ENCODE results near the gene ITPR1.

ITPR1 gene

GRCh38 chr3:4493941-4494894, 1.1 kb downstream of the ITPR1 start:
- peak overlapping the region; percentile 62 for H3K4me3 ChIP-seq (ENCODE audit: low read depth, low read length)
- TF ChIP-seq POLR2A (IDR thresholded peaks at IDR 0.05; ENCODE audit: extremely low read depth, insufficient read length): no peak
- peak; percentile 55 for DNase-seq (ENCODE audit: low read depth)

- DNase-seq (ENCODE audit: low read depth): peak; percentile 26
- peak overlapping the region; percentile 62 for H3K4me3 ChIP-seq (ENCODE audit: low read depth, low read length)
- TF ChIP-seq CTCF (IDR thresholded peaks at IDR 0.05; ENCODE audit: low read depth, low read length): no peak
- TF ChIP-seq POLR2A (IDR thresholded peaks at IDR 0.05; ENCODE audit: extremely low read depth, insufficient read length): no peak
These were observed 1.7 kb downstream of the ITPR1 start for GRCh38 chr3:4494895-4495264.

- H3K4me3 ChIP-seq (ENCODE audit: low read depth, low read length): no peak overlapping the region
- peak; percentile 43 for DNase-seq (ENCODE audit: low read depth)
- TF ChIP-seq MYC (IDR thresholded peaks at IDR 0.05; ENCODE audit: low read depth, low read length) (no peak), POLR2A (IDR thresholded peaks at IDR 0.05; ENCODE audit: extremely low read depth, insufficient read length) (no peak), MAX (IDR thresholded peaks at IDR 0.05; ENCODE audit: low read depth, low read length) (no peak), CTCF (IDR thresholded peaks at IDR 0.05; ENCODE audit: low read depth, low read length) (no peak)
These were observed 2.3 kb downstream of the ITPR1 start for GRCh38 chr3:4495294-4496086.

GRCh38 chr3:4496087-4496452, 2.9 kb downstream of the ITPR1 start:
- DNase-seq (ENCODE audit: low read depth): no peak

GRCh38 chr3:4497005-4497692, 4.0 kb downstream of the ITPR1 start:
- H3K4me3 ChIP-seq (ENCODE audit: low read depth, low read length): no peak overlapping the region
- no peak for DNase-seq (ENCODE audit: low read depth)
- TF ChIP-seq POLR2A (IDR thresholded peaks at IDR 0.05; ENCODE audit: extremely low read depth, insufficient read length) (no peak), CTCF (IDR thresholded peaks at IDR 0.05; ENCODE audit: low read depth, low read length) (no peak)

More at GRCh38 chr3:4496087-4496452, 2.9 kb downstream of the ITPR1 start:
- no peak overlapping the region for H3K4me3 ChIP-seq (ENCODE audit: low read depth, low read length)
- TF ChIP-seq MYC (IDR thresholded peaks at IDR 0.05; ENCODE audit: low read depth, low read length) (no peak), MAX (IDR thresholded peaks at IDR 0.05; ENCODE audit: low read depth, low read length) (no peak), CTCF (IDR thresholded peaks at IDR 0.05; ENCODE audit: low read depth, low read length) (no peak), POLR2A (IDR thresholded peaks at IDR 0.05; ENCODE audit: extremely low read depth, insufficient read length) (no peak)

GRCh38 chr3:4497843-4498324, 4.7 kb downstream of the ITPR1 start:
- H3K4me3 ChIP-seq (ENCODE audit: low read depth, low read length): no peak overlapping the region
- TF ChIP-seq POLR2A (IDR thresholded peaks at IDR 0.05; ENCODE audit: extremely low read depth, insufficient read length) (no peak), CTCF (IDR thresholded peaks at IDR 0.05; ENCODE audit: low read depth, low read length) (no peak), MAX (IDR thresholded peaks at IDR 0.05; ENCODE audit: low read depth, low read length) (no peak), MYC (IDR thresholded peaks at IDR 0.05; ENCODE audit: low read depth, low read length) (no peak)
- no peak for DNase-seq (ENCODE audit: low read depth)

All from NB4 (cell line).